Adrenal gland (tissue), 5 donors: ENCODE results near the gene CELSR2.

Experiments used
- POLR2A ChIP-seq, 2 donors: fragments of 450-650 bp; IDR thresholded peaks; one replicate each; pipeline ENCODE4 v1.6.1; 2017; ENCODE audit warnings: antibody characterized with exemption in 2 of 2, mild to moderate bottlenecking in 2 of 2, moderate library complexity in 1 of 2
- TF ChIP-seq, protein P1 (sequence below), 6 experiments: fragments of 450-650 bp in 4 of 6; fragments of 200-600 bp in 2 of 6; sonication (generic) in 1 of 6; IDR thresholded peaks; 1 replicate in 5 of 6; 2 replicates in 1 of 6; pipeline versions ENCODE4 v1.5.1 to v1.8.0; 2016 to 2021; ENCODE audit warnings: antibody characterized with exemption in 6 of 6, mild to moderate bottlenecking in 2 of 6, moderate library complexity in 1 of 6
- donor health status: DM: no; HTN: no; CAD: no.

- TF ChIP-seq, protein P1, sequence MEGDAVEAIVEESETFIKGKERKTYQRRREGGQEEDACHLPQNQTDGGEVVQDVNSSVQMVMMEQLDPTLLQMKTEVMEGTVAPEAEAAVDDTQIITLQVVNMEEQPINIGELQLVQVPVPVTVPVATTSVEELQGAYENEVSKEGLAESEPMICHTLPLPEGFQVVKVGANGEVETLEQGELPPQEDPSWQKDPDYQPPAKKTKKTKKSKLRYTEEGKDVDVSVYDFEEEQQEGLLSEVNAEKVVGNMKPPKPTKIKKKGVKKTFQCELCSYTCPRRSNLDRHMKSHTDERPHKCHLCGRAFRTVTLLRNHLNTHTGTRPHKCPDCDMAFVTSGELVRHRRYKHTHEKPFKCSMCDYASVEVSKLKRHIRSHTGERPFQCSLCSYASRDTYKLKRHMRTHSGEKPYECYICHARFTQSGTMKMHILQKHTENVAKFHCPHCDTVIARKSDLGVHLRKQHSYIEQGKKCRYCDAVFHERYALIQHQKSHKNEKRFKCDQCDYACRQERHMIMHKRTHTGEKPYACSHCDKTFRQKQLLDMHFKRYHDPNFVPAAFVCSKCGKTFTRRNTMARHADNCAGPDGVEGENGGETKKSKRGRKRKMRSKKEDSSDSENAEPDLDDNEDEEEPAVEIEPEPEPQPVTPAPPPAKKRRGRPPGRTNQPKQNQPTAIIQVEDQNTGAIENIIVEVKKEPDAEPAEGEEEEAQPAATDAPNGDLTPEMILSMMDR (IDR thresholded peaks at IDR 0.05) = no peak
- no peak for TF ChIP-seq POLR2A (IDR thresholded peaks at IDR 0.05)
Measured at GRCh38 chr1:109282497-109282951, 33.2 kb downstream of the CELSR2 start.
